DND-41 (cell line): ENCODE data around the gene METRN.

Experiments used
- CTCF ChIP-seq: IDR thresholded peaks from 2 replicates; pipeline ENCODE4 v1.5.1; 2012; ENCODE audit warnings: borderline replicate concordance, low read length, moderate library complexity, mild to moderate bottlenecking; ENCODE audit not compliant: poor library complexity, severe bottlenecking; ENCODE audit errors: extremely low read depth
- EZH2 ChIP-seq: IDR thresholded peaks from 3 replicates; pipeline ENCODE4 v1.6.1; 2012; ENCODE audit warnings: borderline replicate concordance, low read depth, mild to moderate bottlenecking, moderate library complexity, low read length, inconsistent platforms; ENCODE audit not compliant: severe bottlenecking

GRCh38 chr16:722835-723633 is 8.1 kb downstream of the METRN start:
- TF ChIP-seq CTCF (no peak), EZH2 (no peak)
